ENCODE measurements around the gene TMEM139.

Gene TMEM139

DNA sequence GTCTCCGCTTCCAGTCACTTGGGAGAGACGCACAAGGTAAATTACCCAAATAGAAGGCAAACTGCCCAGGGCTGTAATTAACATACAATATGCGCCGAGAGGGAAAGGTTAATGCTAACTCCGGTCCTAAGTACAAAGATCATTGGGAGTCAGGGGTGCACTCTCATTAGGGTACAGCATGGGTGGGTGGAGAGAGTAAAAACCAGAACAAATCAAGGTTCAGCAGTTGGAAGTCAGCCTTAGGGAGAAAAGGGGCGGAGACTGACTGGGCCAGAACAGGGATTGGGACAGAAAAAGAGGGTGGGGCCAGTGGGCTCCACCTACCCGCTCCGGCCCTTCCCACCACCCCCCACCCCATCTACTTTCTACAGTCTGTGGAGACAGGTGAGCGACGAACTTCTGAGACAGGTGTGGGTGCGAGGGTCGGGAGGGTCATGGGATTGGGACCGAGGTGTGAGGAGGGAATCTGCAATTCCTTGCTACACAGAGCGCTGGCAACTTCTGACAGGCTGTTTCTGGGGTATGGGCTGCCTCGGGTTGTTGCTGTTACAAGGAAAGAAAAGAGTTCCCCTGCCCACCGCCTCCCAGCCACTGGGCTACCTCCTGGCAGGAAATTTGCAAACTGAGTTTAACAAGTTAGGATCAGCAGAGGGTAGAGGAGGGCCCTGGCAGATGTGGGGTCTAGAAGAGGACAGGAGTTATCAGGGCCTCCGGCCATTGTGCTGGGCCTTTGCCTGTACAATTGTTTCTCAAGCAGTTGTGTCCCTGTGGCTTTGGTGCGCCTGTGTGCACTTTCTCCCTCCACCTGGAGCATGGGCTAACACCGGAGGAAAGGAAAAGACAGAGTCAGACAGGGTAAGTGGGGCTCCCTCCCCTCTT is at the start of gene TMEM139:
Gene TMEM139, plus strand, starts transcription at position 368 of the 879 bp plus-strand sequence. CDS start 1,000 bp downstream, outside the sequence.
- Histone ChIP-seq H2AFZ (ENCODE audit: low read depth) (no peak within 1 kb of the TSS), H3K4me1 (ENCODE audit: low read depth, poor library complexity, severe bottlenecking) (peaks cover 14% of the 10 kb centered on the region), H3K9ac (no peak within 1 kb of the TSS), H3K36me3 (ENCODE audit: insufficient read depth) (no peaks in the 10 kb centered on the region), H3K27me3 (ENCODE audit: insufficient read depth, low read depth) (no peaks in the 10 kb centered on the region), H3K79me2 (ENCODE audit: insufficient read depth, low read depth) (peaks cover 15% of the 10 kb centered on the region), H4K20me1 (ENCODE audit: insufficient read depth) (no peaks in the 10 kb centered on the region; the same call in 1 of the 2 replicates), H3K27ac (no peak within 1 kb of the TSS), H3K4me3 (IDR thresholded peaks at IDR 0.05; ENCODE audit: insufficient read depth, low read depth, low read length) (no peak within 1 kb of the TSS), H3K4me2 (no peak within 1 kb of the TSS)
- TF ChIP-seq, protein P1, sequence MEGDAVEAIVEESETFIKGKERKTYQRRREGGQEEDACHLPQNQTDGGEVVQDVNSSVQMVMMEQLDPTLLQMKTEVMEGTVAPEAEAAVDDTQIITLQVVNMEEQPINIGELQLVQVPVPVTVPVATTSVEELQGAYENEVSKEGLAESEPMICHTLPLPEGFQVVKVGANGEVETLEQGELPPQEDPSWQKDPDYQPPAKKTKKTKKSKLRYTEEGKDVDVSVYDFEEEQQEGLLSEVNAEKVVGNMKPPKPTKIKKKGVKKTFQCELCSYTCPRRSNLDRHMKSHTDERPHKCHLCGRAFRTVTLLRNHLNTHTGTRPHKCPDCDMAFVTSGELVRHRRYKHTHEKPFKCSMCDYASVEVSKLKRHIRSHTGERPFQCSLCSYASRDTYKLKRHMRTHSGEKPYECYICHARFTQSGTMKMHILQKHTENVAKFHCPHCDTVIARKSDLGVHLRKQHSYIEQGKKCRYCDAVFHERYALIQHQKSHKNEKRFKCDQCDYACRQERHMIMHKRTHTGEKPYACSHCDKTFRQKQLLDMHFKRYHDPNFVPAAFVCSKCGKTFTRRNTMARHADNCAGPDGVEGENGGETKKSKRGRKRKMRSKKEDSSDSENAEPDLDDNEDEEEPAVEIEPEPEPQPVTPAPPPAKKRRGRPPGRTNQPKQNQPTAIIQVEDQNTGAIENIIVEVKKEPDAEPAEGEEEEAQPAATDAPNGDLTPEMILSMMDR (conservative IDR thresholded peaks at IDR 0.05; ENCODE audit: low read depth, low read length), result no peak

- H3K4me1 ChIP-seq (ENCODE audit: low read depth, poor library complexity, severe bottlenecking), result peaks cover 5% of the 10 kb centered on the region
- TF ChIP-seq, protein P1 (conservative IDR thresholded peaks at IDR 0.05; ENCODE audit: low read depth, low read length), result no peak
- H3K36me3 ChIP-seq (ENCODE audit: insufficient read depth), result no peaks in the 10 kb centered on the region
- no peaks in the 10 kb centered on the region for H3K27me3 ChIP-seq (ENCODE audit: insufficient read depth, low read depth)
- no peak overlapping the region for H3K4me2 ChIP-seq
- H3K79me2 ChIP-seq (ENCODE audit: insufficient read depth, low read depth), result no peaks in the 10 kb centered on the region
- no peaks in the 10 kb centered on the region for H4K20me1 ChIP-seq (ENCODE audit: insufficient read depth)
- H3K4me3 ChIP-seq (IDR thresholded peaks at IDR 0.05; ENCODE audit: insufficient read depth, low read depth, low read length), result no peak overlapping the region
- H3K27ac ChIP-seq, result no peak overlapping the region
- no peak overlapping the region for H3K9ac ChIP-seq
- no peak overlapping the region for H2AFZ ChIP-seq (ENCODE audit: low read depth)
Observed at GRCh38 chr7:143235561-143235960, 49.2 kb upstream of the TMEM139 start.

- TF ChIP-seq, protein P1 (conservative IDR thresholded peaks at IDR 0.05; ENCODE audit: low read depth, low read length), result no peak
- H3K27ac ChIP-seq, result no peak overlapping the region
- peaks cover 5% of the 10 kb centered on the region for H3K4me1 ChIP-seq (ENCODE audit: low read depth, poor library complexity, severe bottlenecking)
- H4K20me1 ChIP-seq (ENCODE audit: insufficient read depth), result no peaks in the 10 kb centered on the region
- no peak overlapping the region for H3K9ac ChIP-seq
- H3K4me2 ChIP-seq, result no peak overlapping the region
- no peak overlapping the region for H2AFZ ChIP-seq (ENCODE audit: low read depth)
- H3K4me3 ChIP-seq (IDR thresholded peaks at IDR 0.05; ENCODE audit: insufficient read depth, low read depth, low read length), result no peak overlapping the region
- no peaks in the 10 kb centered on the region for H3K27me3 ChIP-seq (ENCODE audit: insufficient read depth, low read depth)
- no peaks in the 10 kb centered on the region for H3K79me2 ChIP-seq (ENCODE audit: insufficient read depth, low read depth)
- H3K36me3 ChIP-seq (ENCODE audit: insufficient read depth), result no peaks in the 10 kb centered on the region
Observed at GRCh38 chr7:143236408-143236990, 48.3 kb upstream of the TMEM139 start.

DNA sequence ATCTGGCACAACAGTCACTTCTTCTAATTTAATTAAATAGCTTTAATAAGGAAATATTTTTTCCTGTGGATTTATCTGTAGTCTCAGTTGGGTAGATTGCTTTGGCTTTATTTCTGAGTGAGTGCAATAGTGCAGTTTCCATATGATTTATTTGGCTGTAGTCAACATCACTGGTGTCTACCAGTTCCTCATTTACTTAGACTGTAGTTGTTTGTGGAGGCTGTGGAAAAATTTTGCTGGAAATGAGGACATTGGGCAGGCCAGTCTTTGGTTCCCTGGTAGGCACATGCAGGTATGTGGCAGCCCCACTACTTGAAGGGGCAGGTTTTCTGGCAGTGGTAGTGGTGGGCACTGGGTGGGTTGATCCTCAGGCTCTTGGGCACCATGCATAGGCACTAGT is 47.4 kb upstream of the TMEM139 start:
- H3K79me2 ChIP-seq (ENCODE audit: insufficient read depth, low read depth), result no peaks in the 10 kb centered on the region
- no peak overlapping the region for H3K4me3 ChIP-seq (IDR thresholded peaks at IDR 0.05; ENCODE audit: insufficient read depth, low read depth, low read length)
- H3K27ac ChIP-seq, result no peak overlapping the region
- H3K36me3 ChIP-seq (ENCODE audit: insufficient read depth), result no peaks in the 10 kb centered on the region
- TF ChIP-seq, protein P1 (conservative IDR thresholded peaks at IDR 0.05; ENCODE audit: low read depth, low read length), result no peak
- no peak overlapping the region for H3K9ac ChIP-seq
- H3K4me1 ChIP-seq (ENCODE audit: low read depth, poor library complexity, severe bottlenecking), result peaks cover 5% of the 10 kb centered on the region
- no peaks in the 10 kb centered on the region for H3K27me3 ChIP-seq (ENCODE audit: insufficient read depth, low read depth)
- H3K4me2 ChIP-seq, result no peak overlapping the region
- no peak overlapping the region for H2AFZ ChIP-seq (ENCODE audit: low read depth)
- no peaks in the 10 kb centered on the region for H4K20me1 ChIP-seq (ENCODE audit: insufficient read depth)

Measured in KMS-11 (cell line).